Measurements from ENCODE around the gene LINS1. TPM values are rescaled to one million over a fixed set of nuclear protein-coding genes. Genes with fewer than 3 reads are reported as not detected.

LINS1 gene
- total and polyA plus RNA-seq, 2 experiments from 2014 or later: 11.7 to 15.4 TPM

DNA sequence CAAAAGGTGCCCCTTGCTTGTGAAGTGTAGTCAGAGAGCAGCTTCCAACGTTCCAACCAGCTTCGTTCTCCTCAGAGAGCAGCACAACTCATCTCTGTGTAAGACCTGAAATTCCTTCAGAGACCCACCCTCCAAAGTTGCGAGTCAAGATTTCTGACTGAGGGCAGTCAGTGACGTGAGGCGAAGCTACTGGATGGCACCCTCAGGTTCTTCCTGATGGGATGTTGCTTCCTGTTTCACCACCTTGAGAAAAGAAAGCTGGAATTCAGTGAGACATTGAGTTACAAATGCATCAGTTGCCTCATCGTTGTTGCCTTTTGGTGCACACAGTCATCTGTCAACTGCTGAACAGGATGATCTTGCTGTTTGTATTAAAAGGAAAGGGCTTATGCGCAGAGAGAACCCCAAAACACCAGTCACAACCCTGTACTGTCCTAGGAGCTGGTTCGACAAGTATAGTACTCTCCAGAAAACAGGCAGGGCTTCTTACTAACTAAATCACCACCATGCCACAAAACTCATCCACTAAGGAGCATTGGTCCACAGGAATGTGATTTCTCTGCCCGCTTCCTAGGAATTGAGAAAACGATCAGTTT lies 73.1 kb downstream of the LINS1 start, which contains the start of gene CERS3:
CERS3 (minus strand) TSS at position 118 of the 596 bp plus-strand sequence. CDS start 27,101 bp downstream, outside the sequence.
- Mint-ChIP-seq H3K27me3 (ENCODE audit: insufficient read depth, low read depth, poor library complexity) (peaks cover 2% of the 10 kb centered on the region), H3K4me1 (no peaks in the 10 kb centered on the region), H3K36me3 (ENCODE audit: low read depth) (no peaks in the 10 kb centered on the region), H3K27ac (peak within 1 kb of the TSS; percentile 36), H3K9me3 (no peaks in the 10 kb centered on the region), H3K4me3 (no peak within 1 kb of the TSS)
- Histone ChIP-seq H3K27ac (ENCODE audit: low read depth) (no peak within 1 kb of the TSS), H3K4me2 (no peak within 1 kb of the TSS), H4K20me1 (replicated peaks; ENCODE audit: insufficient read depth) (no peaks in the 10 kb centered on the region), H3K27me3 (ENCODE audit: insufficient read depth) (no peaks in the 10 kb centered on the region), H3K36me3 (ENCODE audit: insufficient read depth) (no peaks in the 10 kb centered on the region), H2AFZ (peak within 1 kb of the TSS; percentile 59; the same call in 1 of the 2 replicates), H3K4me3 (no peak within 1 kb of the TSS), H3K79me2 (replicated peaks; ENCODE audit: insufficient read depth) (no peaks in the 10 kb centered on the region), H3K9me2 (ENCODE audit: insufficient read depth) (peaks cover 5% of the 10 kb centered on the region; the same call in 1 of the 2 replicates), H3K4me1 (ENCODE audit: insufficient read depth) (peaks cover 2% of the 10 kb centered on the region; the same call in 1 of the 2 replicates), H3F3A (replicated peaks; ENCODE audit: low read depth) (no peaks in the 10 kb centered on the region)
- DNase-seq (ENCODE audit: low spot score) (no peak), ATAC-seq (no peak)
- TF ChIP-seq, protein P1, sequence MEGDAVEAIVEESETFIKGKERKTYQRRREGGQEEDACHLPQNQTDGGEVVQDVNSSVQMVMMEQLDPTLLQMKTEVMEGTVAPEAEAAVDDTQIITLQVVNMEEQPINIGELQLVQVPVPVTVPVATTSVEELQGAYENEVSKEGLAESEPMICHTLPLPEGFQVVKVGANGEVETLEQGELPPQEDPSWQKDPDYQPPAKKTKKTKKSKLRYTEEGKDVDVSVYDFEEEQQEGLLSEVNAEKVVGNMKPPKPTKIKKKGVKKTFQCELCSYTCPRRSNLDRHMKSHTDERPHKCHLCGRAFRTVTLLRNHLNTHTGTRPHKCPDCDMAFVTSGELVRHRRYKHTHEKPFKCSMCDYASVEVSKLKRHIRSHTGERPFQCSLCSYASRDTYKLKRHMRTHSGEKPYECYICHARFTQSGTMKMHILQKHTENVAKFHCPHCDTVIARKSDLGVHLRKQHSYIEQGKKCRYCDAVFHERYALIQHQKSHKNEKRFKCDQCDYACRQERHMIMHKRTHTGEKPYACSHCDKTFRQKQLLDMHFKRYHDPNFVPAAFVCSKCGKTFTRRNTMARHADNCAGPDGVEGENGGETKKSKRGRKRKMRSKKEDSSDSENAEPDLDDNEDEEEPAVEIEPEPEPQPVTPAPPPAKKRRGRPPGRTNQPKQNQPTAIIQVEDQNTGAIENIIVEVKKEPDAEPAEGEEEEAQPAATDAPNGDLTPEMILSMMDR (conservative IDR thresholded peaks at IDR 0.05; ENCODE audit: low read depth in 2 of 2): no peak
- TF ChIP-seq ZNF114 (CRISPR knock-in tag; IDR thresholded peaks at IDR 0.05): no peak
- no peak for TF ChIP-seq EZH2 (IDR thresholded peaks at IDR 0.05; ENCODE audit: low read depth, unreplicated experiment)
- TF ChIP-seq, protein P2, sequence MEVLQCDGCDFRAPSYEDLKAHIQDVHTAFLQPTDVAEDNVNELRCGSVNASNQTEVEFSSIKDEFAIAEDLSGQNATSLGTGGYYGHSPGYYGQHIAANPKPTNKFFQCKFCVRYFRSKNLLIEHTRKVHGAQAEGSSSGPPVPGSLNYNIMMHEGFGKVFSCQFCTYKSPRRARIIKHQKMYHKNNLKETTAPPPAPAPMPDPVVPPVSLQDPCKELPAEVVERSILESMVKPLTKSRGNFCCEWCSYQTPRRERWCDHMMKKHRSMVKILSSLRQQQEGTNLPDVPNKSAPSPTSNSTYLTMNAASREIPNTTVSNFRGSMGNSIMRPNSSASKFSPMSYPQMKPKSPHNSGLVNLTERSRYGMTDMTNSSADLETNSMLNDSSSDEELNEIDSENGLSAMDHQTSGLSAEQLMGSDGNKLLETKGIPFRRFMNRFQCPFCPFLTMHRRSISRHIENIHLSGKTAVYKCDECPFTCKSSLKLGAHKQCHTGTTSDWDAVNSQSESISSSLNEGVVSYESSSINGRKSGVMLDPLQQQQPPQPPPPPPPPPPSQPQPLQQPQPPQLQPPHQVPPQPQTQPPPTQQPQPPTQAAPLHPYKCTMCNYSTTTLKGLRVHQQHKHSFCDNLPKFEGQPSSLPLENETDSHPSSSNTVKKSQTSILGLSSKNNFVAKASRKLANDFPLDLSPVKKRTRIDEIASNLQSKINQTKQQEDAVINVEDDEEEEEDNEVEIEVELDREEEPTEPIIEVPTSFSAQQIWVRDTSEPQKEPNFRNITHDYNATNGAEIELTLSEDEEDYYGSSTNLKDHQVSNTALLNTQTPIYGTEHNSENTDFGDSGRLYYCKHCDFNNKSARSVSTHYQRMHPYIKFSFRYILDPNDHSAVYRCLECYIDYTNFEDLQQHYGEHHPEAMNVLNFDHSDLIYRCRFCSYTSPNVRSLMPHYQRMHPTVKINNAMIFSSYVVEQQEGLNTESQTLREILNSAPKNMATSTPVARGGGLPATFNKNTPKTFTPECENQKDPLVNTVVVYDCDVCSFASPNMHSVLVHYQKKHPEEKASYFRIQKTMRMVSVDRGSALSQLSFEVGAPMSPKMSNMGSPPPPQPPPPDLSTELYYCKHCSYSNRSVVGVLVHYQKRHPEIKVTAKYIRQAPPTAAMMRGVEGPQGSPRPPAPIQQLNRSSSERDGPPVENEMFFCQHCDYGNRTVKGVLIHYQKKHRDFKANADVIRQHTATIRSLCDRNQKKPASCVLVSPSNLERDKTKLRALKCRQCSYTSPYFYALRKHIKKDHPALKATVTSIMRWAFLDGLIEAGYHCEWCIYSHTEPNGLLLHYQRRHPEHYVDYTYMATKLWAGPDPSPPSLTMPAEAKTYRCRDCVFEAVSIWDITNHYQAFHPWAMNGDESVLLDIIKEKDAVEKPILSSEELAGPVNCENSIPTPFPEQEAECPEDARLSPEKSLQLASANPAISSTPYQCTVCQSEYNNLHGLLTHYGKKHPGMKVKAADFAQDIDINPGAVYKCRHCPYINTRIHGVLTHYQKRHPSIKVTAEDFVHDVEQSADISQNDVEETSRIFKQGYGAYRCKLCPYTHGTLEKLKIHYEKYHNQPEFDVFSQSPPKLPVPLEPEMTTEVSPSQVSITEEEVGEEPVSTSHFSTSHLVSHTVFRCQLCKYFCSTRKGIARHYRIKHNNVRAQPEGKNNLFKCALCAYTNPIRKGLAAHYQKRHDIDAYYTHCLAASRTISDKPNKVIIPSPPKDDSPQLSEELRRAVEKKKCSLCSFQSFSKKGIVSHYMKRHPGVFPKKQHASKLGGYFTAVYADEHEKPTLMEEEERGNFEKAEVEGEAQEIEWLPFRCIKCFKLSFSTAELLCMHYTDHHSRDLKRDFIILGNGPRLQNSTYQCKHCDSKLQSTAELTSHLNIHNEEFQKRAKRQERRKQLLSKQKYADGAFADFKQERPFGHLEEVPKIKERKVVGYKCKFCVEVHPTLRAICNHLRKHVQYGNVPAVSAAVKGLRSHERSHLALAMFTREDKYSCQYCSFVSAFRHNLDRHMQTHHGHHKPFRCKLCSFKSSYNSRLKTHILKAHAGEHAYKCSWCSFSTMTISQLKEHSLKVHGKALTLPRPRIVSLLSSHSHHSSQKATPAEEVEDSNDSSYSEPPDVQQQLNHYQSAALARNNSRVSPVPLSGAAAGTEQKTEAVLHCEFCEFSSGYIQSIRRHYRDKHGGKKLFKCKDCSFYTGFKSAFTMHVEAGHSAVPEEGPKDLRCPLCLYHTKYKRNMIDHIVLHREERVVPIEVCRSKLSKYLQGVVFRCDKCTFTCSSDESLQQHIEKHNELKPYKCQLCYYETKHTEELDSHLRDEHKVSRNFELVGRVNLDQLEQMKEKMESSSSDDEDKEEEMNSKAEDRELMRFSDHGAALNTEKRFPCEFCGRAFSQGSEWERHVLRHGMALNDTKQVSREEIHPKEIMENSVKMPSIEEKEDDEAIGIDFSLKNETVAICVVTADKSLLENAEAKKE (CRISPR knock-in tag; IDR thresholded peaks at IDR 0.05): no peak
